Esophagus mucosa (tissue), 1 donor: Measurements from ENCODE around the gene WDR20. TPM values are rescaled to one million over a fixed set of nuclear protein-coding genes. Genes with fewer than 3 reads are reported as not detected.
A peak's percentile ranks its signal among the peaks of the same experiment; 100 is the strongest.
"Not testable (repeated sequence)": the region's sequence is repeated elsewhere in the genome, so short reads cannot be mapped to it uniquely, and the experiment has no call there.

Experiments used
- ATAC-seq: fragments of 200-7000 bp; cut with Tn5 transposase; one replicate; pipeline ENCODE4 v1.9.1; 2020
- total RNA-seq: library from RNA; stranded (reverse); gene quantifications from one replicate; pipeline ENCODE4 v1.2.4, GENCODE V29; 2023
- donor health status: DM: yes; HTN: yes; CAD: no.

WDR20 gene
- total RNA-seq, 1 donor from 2014 or later = 26.5 TPM

DNA sequence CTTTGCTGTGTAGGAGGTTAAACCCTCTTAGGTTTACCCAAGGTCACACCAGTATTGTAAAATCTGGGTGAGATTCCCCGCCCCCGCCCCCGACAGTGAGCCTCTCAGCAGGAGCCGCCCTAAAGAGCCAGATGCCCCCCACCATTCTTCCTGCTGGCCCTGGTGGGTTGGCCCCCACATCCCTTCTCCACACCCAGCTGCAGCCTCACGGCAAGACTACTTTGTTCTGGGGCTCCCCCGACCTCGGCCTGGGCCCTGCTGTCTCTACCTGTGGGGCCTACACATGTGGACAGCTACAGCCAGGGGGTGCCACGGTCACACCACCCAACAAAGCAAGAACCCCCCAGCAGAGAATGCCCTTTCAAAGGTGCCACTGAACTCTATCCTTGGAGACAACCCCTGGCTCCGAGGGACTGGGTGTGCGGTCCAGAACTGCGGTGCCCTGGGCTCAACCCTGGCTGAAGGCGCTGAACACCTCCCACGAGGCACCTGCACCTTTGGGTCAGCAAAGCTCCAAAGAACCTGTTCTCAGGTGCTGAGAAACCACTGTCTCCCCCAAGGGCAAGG, 82.4 kb downstream of the WDR20 start:
- no peak for ATAC-seq

DNA sequence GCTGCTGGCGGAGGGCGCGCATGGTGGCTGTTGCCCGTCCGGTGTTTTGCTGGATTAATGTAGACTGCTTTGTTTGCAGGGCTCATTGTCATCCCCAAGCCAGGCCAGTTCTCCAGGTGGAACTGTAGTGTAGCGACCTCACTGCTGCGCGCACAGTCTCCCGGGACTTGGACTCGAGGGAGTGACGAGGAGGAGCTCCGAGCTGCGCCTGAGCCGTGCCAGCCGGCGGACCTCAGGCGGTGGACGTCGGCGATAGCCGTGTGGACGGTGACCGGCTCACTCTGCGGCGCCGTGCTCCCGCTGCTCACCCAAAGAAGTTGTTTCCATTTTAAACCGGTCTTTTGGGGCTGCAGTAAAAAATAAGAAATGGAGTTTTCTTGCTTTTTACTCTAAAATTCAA, 83.1 kb downstream of the WDR20 start:
- ATAC-seq = no peak

DNA sequence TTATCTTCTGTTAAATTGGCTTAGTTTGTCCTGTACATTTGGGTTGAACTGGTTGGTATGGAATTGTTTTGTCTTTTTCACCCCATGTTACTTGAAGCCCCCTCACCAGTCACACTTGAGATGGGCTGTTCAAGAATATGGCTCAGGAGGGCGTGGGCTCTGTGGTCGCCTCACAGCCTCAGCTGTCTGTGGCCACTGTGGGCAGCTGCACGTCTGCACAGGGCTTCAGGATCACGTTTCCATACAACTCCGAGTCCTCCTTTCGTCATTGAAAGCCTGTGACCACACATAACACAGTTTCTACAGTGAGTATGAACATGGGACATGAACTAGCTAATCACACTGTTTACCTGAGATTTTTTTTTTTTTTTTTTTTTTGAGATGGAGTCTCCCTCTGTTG, 84.0 kb downstream of the WDR20 start:
- no peak for ATAC-seq

DNA sequence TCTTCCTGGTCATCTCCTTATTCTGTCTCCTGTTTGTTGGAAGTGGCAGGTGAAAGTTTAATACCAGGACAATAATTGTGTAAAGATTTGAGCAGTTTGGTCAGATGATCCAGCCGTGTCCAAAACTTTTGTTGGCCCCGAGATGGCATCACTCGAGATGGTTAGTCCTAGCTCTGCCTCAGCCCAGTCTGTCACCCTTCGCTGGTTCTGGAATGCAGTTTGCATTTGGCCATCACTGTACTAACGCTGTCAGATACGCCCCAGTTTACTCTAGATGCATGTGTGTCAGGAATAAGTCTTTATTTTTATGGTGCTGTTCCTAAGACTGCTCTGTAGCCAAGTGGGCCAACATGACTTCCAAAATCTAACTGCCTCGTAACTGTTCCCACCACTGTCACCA, 85.7 kb downstream of the WDR20 start:
- no peak for ATAC-seq

DNA sequence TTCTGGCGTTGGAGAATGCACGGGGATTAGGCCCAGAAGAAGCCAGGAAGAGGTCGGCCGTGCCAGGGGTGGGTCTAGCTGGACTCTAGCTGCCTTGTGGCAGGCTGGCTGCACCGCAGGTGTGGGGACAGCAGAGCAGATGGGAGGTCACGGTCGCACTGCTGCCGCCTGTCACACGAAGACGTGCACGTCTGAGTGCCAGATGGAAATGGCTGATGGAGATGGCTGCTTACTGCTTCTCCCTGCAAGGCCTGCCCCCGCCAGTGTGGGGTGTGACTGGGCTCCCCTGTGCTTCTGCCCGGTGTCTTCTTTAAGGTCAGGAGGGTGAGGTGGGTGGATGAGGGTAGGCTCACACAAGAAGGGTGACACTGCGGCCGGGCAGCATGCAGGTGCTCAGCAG, 86.2 kb downstream of the WDR20 start:
- no peak for ATAC-seq

DNA sequence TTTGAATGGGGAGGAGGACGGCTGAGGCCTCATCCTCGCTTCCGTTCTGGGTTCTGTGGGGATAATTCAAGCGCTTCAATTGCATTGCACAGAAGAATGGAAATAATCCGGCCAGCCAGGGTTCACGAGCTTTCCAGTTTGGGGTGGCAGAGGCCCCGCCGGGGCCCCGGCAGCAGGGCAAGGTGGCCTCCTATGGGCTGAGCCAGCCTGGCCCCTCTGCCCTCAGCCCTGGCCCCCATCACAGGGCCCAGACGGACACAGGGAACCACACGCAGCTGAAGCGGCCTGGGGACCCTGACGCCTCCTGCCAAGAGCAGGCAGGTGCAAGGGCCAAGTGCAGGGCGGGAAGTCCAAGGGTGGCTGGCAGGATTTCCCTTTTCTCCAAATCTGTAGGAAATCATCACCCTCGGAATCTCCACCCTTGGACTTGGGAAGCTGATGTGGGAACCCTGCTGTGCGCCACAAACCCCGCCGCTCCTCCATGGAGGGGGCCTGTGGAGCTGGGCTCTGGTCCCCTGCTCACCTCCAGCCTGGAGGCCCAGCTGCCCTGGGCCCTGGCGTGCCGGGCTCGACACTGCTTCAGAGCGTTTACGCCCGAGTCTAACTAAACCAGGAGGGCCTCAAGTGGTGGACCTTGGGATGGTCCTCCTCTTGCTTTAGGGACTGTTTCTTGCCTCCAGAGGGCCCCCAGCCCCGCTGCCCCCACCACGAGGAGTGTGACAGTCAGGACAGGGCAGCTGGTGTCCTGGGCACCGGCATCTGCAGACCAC, 86.8 kb downstream of the WDR20 start:
- no peak for ATAC-seq

DNA sequence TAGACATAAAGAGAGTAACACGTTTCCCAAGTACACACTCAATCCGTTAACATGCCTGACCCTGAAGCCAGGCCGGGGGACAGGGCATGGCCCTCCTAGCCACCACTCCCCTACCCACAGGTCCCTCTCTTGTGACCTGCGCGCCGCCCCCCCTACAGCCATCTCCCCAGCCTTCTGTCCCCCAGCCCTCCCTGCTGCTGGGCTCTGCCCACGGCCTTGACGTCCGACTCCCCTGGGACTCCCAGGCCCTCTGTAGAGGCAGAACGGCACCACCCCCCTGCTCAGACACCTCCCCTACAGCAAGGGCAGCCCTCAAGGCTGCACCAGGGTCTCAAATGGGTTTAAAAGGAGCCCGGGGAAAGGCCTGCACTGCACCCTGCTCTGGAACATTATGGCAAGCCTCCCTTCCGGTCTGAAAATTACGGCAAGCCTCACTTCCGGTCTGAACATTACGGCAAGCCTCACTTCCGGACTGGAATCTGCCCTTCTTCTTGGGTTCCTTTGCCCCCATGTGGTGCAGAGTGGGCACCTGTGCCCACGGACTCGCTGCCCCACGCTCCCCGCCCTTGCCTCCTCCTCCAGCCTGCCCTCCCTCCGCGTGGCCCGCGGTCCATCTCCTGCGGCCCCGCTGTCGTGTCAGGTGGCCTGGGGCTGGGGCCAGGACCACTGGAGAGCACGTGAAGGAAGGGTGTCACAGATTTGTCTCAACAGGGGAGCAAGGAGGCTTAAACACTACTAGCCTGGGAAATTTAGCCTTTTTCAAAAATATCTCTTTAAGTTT, 87.7 kb downstream of the WDR20 start:
- no peak for ATAC-seq

DNA sequence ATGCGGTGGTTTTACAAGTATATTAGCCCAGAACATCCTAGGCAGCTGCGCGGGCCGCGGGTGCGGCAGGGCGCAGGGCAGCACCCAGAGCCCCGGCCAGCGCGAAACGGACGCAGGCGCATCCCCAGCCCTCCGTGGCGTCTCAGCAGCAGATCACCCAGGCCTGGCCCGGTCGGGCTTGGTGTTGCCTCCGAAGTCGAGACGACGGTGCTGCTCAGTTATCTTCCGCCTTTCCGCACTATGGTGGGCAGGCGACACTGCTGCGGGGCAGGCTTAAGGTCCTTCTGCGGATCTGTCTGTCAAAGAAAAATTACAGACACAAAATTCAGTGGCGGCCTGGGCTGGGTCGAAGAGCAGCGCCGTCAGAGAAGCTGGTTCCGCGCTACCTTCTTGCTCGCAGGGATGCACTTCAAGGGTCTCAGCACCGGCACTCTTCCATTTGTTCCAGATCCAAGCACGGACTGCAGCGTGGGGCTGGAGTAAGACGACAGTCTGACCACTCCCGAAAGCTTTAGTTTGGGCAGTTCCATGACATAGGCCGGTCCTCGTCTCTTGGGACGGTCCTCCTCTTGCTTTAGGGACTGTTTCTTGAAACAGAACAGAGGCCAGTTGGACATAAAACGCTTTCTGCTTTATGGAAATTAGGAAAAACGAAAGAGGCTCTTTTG, 89.5 kb downstream of the WDR20 start:
- no peak for ATAC-seq

DNA sequence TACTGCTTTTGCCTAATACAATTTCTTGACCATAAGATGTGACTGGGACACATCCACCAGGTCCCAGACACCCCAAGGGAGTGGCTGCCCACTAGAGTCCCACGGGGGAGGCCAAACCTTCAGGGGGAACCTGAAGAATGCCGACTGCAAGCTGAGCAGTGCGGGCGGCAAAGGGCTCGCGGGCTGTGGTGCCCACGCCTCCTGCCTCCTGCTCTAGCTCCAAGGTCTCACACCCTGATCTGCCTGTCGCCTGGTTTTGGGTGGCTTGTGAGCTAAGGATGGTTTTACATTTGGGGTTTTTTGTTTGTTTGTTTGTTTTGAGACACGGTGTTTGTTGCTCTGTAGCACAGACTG, 90.0 kb downstream of the WDR20 start:
- no peak for ATAC-seq

DNA sequence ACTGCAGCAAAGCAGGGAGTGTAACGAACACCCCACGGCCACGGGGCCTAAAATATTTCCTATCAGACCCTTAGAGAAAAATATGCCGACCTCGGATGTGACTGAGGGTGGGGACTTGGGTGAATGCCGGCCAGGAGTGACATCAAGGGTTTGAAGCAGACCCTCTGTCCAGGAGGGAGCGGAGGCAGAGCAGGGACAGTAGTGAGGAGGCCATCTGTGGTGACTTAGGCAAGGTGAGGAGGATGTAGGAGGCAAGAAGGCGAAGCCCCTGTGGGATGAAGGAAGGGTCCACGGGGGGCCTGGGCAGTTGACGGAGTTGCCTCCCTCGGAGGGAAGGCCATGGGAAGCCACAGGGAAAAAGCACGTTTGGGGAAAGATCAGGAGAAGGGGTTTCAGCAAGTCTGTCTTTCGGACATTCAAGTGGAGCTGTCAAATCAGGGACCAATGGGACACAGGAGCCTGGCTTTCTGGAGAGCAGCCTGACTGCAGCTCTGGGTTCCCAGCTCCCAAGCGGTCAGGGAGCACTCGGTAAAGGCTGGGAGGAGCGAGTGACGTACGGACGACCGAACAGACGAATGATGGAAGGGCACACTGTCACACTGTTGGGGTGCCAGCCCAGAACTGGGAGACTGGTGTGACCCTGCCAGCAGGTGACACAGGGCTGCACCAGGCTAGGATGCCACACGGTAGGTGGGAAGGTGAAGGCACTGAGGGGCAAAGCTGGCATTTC, 90.9 kb downstream of the WDR20 start:
- no peak for ATAC-seq

DNA sequence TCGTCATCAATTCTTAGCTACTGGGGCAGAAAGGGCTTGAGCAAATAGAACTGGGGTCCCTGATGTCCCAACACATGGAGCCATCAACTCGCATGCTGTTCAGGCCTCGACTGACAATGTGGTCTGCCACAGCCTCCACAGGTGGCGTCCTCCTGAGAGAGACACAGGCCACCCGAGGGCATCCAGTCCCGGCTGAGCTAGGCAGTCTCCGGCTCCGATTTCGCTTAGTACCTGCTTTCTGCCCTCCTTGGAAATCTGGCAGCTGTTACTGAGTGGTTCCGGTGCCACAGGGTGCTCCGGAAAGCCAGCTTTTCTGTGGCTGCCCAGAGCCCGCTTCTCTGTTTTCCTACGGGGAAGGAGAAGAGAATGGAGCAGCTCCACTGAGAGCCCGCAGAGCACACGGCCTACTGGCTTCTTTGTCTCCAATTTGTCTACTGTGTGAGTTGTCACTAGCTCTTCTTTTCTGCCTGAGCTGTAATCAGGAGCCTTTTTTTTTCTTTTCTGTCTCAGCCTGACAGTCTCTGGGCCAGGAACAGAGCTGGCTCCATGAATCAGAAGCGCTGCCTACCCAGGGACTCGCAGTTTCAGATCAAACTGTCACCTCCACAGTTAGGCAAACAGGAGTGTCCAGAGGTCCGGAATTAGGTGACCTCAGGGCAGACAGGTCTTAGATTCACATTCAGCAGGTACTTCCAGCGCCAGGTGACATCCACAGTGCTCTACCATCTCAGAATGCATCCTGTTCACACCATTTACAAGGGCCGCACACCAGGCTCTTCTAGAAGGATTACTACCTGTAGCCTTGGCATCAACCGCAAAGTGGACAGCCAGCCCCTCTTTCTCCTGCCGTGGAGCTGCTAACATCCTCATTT, 92.0 kb downstream of the WDR20 start:
- no peak for ATAC-seq

DNA sequence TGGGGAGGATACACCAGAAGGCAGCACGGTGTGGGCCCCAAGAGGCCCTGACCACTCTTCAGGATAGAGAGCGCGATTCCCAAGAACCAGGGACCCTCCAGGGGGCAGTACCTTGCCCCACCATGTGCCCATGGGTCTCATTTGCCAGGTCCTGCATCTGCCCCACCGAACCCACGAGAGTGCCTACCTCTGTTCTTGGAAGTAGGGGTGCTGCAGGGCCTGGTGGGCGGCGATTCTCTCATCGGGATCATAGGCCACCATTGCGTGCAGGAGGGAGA, 92.6 kb downstream of the WDR20 start:
- no peak for ATAC-seq

DNA sequence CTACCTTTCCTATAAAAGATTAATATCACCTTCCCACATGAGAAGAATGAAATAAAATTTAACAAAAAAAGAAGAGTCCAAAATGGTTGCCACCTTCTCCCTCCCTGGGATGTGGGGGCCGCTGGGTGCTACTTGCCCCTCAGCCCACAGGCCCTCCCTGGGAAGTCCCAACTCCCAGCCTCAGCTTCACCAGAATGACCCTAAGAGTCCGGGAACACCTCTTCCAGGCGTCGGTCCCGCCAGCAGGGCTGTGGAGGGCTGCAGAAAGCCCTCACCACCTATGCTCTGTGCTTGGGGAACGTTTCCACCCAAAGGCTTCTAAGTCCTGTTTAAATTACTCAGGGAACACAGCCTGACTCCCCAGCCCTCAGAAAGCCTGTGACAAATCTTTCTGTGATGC, 93.4 kb downstream of the WDR20 start:
- ATAC-seq = no peak

DNA sequence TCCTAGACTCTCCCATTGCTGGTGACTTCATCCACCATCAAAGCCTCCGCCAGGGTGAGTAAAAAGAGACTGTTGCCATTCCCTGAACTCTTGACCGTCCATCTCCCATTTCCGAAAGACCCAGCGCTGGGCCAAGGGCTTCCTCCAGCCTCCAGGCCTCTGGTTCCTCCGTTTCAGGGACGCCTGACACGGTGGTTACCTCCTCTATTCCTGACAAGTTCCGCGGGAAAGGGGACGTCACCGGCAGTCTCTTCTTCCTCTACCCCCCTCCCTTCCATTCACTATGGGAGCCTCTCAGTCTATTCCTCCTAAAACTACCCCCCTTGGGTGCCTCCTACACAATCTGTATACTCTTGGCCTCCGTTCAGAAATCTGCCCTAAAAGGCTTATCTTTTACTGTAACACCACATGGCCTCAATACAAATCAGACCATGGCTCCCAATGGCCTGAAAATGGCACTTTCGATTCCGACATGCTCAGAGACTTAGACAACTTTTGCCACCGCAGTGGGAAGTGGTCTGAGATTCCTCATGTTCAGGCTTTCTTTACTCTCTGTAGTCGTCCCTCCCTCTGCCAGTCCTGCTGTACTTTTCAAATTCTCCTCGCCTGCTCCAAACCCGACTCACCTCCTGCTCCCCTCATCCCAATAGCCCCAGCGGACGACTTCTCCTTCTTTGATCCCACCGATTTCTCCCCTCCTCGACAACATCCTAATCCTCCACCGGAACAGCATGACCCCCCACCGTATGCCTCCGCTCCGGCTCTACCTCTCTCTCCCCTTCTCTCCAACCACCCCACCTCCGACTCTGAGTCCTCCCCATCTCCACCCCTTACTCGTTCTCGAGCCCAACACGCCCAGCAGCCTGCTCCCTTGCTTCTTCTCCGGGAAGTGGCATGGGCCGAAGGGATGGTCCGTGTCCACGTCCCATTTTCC, 94.9 kb downstream of the WDR20 start:
- no peak for ATAC-seq

DNA sequence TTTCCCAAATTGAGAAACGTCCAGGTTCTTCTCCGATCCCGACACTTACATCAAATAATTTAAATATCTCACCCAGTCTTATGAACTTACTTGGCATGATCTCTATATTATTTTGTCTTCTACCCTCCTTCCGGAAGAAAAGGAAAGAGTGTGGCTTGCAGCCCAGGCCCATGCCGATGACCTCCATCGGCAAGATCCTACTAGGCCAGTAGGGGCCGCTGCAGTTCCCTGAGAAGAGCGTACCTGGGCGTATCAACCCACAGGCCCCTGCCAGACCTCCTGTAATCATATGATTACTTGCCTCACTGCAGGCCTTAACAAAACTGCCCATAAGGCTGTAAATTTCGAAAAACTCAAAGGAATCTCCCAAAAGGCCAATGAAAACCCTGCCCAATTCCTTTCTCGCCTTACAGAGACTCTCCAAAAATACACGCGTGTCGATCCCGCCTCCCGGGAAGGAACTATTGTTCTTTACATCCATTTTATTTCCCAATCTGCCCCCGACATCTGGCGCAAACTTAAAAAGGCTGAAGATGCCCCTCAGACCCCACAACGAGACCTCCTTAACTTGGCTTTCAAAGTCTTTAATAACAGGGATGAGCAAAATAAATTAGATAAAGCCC, 95.7 kb downstream of the WDR20 start:
- ATAC-seq = peak; percentile 87

DNA sequence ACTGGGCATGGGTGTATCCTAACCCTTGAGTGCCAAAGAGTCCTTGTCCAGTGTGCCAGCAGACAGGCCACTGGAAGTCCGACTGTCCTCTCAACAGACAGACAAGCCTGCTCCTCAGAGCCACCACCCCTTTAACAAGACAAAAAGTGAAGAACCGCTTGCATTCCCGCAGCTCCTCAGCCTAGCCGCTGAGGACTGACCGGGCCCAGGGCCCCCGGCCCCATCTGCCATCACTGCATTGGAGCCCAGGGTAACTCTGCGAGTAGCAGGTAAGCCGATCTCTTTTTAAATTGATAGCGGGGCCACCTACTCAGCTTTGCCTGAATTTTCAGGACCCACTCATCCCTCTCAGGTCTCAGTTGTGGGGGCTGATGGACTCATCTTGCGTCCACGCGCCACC, 96.3 kb downstream of the WDR20 start:
- no peak for ATAC-seq

DNA sequence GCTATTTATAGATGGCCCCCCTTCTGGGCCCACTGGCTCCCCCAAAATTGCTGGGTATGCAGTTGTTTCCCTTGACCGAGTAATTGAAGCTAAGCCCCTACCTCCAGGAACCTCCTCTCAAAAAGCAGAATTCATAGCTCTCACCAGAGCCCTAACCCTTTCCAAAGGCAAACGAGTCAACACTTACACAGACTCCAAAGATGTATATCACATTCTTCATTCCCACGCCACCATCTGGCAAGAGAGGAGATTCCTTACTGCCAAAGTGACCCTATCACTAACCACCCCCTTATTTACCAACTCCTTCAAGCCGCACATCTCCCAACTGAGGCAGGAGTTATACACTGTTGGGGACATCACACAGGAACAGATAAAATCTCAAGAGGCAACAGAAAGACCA, 98.4 kb downstream of the WDR20 start:
- no peak for ATAC-seq

DNA sequence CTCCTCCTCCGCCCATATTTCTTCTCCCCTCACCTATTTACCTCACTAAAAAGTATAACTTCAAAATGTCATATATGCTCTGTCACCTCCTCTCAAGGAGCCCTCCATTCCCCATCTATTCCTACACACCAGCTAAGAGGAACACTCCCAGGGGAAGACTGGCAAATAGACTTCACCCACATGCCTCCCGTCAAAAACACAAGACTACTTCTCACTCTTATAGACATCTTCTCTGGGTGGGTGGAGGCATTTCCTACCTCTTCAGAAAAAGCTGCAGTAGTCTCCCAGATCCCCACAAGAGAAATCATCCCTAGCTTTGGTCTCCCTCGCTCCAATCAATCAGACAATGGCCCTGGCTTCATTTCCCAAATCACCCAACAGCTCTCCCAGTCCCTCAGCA, 99.1 kb downstream of the WDR20 start:
- no peak for ATAC-seq

DNA sequence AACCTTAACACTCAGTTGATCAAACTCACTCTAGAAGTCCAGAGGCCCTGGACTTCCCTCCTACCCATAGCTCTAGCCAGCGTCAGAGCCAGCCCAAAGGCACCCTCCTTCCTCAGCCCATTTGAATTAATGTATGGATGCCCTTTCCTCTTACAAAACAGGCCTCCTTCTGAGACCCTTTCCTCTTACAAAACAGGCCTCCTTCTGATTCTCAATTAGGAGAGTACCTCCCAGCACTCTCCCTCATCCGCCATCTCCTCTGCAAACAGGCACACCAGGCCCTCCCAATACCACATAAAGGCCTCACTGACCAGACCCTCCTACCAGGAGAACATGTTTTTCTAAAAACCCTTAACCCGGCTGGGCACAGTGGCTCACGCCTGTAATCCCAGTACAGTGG, 99.5 kb downstream of the WDR20 start:
- no peak for ATAC-seq

DNA sequence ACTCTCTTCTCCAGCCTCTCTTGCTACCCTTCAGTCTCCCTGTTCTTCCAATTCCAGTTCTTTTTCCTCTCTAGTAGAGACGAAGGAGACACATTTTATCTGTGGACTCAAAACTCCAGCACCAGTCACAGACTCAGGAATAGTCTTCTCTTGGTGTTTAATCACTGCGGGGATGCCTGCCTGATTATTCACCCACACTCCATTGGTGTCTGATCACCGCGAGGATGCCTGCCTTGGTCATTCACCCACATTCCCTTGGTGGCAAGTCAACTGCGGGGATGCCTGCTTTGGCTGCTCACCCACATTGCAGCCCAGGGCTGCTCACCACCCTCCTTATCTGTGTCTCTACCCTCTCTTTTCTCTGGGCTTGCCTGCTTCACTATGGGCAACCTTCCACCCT, 100.8 kb downstream of the WDR20 start:
- not testable (repeated sequence) for ATAC-seq
